Activated T-cell treated with anti-CD3 and anti-CD28 coated beads, Interleukin-2, amount 50 U/mL, for 48 hours (primary cell): ENCODE data around the gene C22orf23.
A peak's percentile ranks its signal among the peaks of the same experiment; 100 is the strongest.
"Not testable (repeated sequence)": the region's sequence is repeated elsewhere in the genome, so short reads cannot be mapped to it uniquely, and the experiment has no call there.

Experiments
- DNase-seq, 2 experiments: peaks; one replicate each; pipeline ENCODE4 v3.0.0-alpha.2; 2020

The C22orf23 gene

DNA sequence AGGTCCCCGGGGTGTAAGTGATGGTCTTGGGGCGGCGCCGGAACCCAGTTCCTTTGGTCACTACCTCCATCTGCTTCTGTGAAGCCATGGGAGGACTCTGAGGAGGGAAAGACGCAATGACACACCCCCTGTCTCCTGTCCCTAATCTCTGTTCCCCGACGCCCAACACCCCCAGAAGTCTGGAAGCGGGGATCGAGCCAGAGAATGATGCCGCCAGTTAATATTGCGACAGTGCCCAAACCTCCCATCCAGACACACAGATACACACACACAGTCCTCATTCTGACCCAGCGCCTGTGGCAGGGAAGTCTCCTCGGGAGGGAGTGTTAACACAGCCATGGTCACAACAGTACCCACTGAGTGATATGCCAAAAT lies 352 bp downstream of the C22orf23 start:
- DNase-seq, result no peak

DNA sequence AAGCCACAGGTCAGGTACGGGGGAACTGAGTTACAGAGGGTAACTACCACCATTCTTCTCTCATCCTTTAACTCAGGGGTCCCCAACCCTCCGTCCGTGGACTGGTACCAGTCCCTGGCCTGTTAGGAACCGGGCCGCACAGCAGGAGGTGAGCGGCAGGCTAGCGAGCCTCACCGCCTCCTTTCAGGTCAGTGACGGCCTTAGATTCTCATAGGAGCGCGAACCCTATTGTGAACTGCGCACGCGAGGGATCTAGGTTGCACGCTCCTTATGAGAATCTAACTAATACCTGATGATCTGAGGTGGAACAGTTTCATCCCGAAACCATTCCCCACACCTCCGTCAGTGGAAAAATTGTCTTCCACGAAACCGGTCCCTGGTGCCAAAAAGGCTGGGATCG lies 772 bp downstream of the C22orf23 start:
- DNase-seq, result not testable (repeated sequence)

DNA sequence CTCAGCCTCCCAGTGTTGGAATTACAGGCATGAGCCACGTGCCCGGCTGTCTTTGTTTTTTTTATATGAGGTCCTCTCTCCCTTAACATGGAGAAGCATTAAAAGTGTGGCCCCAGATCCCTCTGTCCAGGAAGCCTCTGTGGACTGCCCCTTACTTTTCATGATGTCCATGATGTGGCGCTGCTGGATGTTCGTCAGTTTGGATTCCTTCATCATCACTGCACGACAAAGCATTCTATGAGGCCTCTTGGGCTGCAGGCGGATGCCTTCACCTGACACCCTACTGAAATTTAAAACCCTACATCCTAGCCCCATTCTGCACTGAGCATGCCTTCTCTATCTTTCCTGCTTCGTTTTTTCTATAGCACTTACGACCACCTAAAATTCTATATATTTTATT lies 2.1 kb downstream of the C22orf23 start:
- no peak for DNase-seq

DNA sequence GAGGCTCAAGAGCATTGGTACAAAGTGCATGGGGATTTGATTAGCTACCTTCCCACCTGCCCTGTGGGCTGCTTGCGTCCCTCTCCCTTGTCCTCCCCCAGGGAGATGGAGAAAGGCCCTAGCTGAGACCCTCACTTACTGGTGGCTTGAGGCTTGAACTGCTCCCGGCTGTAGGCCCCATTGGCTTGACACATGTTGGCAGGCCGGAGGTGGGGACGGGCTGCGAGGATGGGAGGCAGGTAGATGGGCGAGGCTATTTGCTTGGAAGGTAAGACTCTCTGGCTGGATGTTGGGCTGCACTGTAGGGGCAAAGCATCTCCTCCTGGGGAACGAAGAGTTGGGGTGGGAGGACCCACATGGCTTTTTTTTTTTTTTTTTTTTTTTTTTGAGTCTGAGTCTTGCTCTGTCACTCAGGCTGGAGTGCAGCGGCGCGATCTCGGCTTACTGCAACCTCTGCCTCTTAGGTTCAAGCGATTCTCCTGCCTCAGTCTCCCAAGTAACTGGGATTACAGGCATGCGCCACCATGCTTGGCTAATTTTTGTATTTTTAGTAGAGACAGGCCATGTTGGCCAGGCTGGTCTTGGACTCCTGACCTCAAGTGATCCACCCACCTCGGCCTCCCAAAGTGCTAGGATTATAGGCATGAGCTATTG lies 6.1 kb downstream of the C22orf23 start:
- DNase-seq, result not testable (repeated sequence)

- not testable (repeated sequence) for DNase-seq
Observed at GRCh38 chr22:37944423-37944822, 9.0 kb downstream of the C22orf23 start.

DNA sequence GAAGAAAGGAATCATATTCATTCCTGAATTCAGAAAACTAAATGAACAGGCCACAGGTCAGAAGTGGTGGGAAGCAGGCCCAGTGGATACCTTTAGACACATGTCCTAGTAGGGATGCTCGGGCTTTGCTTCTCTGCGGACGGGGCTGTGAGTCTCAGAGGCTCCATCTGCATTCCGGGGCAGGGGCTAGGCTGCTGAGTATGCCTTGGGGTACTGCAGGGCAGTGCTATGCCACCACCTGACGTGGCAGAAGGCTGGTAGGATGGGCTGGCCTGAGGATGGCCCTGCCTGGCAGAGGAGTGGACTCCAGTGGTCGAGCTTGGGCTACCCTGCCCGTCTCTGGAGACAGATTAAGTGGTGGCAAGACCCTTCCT lies 9.6 kb downstream of the C22orf23 start:
- DNase-seq, result no peak

DNA sequence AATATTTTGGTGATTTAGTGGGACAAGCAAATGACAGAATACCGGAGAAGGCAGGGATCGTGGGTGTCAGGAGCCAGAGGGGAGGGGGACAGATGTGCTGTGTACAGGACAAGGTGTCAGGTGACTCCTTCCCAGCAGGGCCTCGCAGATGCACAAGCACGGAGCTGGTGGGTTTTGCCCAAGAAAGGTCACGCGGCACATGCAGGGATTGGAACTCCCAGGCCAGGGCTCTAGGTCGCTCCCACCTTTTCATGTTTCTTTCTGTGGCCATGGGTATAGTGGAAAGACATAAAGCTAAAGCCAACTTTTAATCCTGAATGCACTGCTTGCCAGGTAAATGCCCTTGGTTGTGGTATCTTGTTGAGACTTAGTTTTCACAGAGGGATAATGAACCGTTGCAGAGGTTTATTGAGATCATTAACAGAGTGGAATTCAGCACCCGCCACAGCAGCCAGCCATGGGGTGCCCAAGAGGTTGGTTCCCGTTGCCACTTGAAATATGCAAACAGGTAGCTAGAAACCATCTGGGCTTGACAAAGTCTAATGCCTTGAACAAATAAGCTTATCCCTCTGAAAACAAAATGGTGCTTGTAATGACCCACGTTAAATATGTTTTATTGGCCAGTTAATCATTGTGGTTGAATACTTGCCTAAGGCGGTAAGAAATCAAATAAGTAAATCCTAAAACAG lies 10.1 kb downstream of the C22orf23 start:
- DNase-seq, result no peak

DNA sequence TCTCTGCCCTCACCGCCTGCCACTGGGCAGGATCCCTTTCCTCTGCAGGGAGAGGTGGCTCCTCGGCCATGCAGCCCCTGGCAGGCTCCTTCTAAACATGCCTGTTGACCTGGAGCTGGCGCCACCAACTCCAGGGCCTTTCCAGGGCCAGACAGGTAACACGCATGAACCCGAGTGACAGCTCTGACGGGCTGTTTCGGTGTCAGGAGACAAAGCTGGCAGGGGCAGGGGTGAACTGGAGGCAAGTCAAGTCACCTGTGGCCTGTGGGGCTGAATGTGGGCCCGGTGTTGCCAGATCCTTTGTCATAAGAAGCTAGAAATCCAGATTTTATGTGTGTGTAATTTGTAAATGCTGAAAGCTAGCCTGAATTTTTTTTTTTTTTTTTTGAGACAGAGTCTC lies 11.3 kb downstream of the C22orf23 start:
- no peak for DNase-seq

- no peak for DNase-seq
Observed at GRCh38 chr22:37940698-37941376, 12.6 kb downstream of the C22orf23 start.

GRCh38 chr22:37933711-37934376 lies 19.6 kb downstream of the C22orf23 start:
- DNase-seq, result peak; percentile 93 to 94

- no peak for DNase-seq
Observed at GRCh38 chr22:37932821-37933578, 20.4 kb downstream of the C22orf23 start.

- no peak for DNase-seq
Observed at GRCh38 chr22:37932401-37932800, 21.0 kb downstream of the C22orf23 start.

DNA sequence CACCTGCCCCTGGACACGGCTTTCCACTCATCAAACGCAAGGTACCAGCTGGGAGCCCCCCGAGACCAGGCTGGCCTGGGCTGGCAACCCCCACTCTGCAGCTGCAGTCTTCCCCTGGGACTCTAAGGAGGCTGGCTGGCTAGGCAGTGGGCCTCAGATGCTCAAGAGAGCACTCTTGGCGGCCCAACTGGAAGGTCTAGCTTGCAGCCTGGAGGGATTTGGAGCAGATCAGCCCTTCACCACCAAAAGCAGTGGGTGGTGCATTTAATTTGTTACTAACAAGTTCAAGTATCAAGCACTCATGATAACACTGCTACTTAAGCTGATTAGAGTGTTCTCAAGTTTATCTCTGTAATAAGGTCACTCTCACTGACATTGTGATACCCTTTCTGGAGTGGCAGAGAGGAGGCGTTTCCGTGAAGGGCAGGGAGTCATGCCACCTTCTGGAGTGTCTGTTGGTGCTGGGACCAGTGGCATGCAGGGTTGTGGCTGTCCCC lies 21.5 kb downstream of the C22orf23 start:
- DNase-seq, result no peak

DNA sequence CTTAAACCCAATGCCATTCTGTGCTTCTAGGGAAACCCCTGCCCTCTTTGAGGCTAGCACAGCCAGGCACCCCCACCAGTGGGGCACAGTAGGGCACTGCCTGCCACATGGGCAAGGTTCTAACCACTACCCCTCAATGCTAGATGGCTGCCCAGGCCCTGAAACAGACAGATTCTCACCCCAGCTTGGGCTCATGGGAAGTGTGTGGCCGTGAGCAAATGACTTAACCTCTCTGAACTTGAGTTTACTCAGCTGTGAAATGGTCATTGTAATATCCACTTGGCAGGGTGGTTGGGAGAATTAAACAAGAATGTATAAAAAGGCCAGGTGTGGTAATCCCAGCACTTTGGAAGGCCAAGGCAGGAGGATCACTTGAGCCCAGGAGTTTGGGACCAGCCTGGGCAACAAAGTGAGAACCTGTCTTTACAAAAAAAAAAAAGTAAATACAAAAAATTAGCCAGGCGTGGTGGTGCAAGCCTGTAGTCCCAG lies 22.4 kb downstream of the C22orf23 start:
- no peak for DNase-seq

- no peak for DNase-seq
Observed at GRCh38 chr22:37930270-37930951, 23.0 kb downstream of the C22orf23 start.

GRCh38 chr22:37929390-37929789 lies 24.0 kb downstream of the C22orf23 start:
- DNase-seq, result no peak

DNA sequence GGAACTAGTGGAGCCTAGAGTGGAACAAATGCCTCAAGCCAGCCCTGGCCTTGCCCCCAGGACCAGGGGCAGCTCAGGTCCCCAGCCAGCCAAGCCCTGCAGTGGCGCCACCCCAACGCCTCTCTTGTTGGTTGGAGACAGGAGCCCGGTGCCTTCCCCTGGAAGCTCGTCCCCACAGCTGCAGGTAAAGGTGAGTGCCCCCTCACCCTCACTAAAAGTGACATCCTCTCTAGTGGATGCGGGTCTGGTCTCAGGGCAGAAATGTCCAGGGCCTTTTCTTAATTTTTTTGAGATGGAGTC lies 25.8 kb downstream of the C22orf23 start:
- no peak for DNase-seq

GRCh38 chr22:37926771-37927636 lies 26.4 kb downstream of the C22orf23 start:
- DNase-seq, result no peak

DNA sequence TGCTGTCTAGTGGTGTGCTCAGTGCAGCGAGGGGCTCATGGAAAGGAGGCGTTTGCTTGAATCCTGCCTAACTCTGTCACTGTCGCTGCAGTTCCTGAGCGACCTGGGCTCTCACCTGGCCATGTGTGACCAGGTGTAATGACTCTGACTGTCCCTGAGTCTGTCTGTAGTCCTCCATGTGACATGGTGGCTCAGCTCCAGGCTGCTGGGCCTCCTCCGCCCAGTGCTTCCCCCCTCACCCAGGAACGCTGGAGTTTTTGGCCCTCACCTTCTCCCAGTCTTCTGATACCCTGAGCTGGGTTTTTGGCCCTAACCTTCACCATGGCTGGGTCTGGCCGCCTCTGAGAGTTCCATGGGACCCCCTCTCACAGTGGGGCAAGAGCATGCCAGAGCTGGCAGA lies 27.0 kb downstream of the C22orf23 start:
- DNase-seq, result no peak

DNA sequence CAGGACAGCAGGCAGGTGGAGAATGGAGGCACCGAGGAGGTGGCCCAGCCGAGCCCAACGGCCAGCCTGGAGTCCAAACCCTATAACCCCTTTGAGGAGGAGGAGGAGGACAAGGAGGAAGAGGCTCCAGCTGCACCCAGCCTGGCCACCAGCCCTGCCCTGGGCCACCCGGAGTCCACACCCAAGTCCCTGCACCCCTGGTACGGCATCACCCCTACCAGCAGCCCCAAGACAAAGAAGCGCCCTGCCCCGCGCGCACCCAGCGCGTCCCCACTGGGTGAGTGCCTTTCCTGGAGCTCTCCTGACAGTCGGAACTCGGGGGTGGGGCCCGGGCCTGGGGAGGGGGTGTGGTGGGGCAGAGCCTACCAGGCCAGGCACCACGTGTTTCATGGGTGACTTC lies 27.6 kb downstream of the C22orf23 start:
- DNase-seq, result no peak

GRCh38 chr22:37925330-37925729 lies 28.1 kb downstream of the C22orf23 start:
- no peak for DNase-seq
